ENCODE measurements around the gene PEPD.

PEPD gene

GRCh38 chr19:33472691-33473652 is 48.6 kb downstream of the PEPD start:
- TF ChIP-seq, protein P1, sequence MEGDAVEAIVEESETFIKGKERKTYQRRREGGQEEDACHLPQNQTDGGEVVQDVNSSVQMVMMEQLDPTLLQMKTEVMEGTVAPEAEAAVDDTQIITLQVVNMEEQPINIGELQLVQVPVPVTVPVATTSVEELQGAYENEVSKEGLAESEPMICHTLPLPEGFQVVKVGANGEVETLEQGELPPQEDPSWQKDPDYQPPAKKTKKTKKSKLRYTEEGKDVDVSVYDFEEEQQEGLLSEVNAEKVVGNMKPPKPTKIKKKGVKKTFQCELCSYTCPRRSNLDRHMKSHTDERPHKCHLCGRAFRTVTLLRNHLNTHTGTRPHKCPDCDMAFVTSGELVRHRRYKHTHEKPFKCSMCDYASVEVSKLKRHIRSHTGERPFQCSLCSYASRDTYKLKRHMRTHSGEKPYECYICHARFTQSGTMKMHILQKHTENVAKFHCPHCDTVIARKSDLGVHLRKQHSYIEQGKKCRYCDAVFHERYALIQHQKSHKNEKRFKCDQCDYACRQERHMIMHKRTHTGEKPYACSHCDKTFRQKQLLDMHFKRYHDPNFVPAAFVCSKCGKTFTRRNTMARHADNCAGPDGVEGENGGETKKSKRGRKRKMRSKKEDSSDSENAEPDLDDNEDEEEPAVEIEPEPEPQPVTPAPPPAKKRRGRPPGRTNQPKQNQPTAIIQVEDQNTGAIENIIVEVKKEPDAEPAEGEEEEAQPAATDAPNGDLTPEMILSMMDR (IDR thresholded peaks at IDR 0.05; ENCODE audit: borderline replicate concordance, insufficient read depth, low read depth, low read length) = no peak
- H3K4me3 ChIP-seq (ENCODE audit: low read depth, low read length) = no peak overlapping the region

DNA sequence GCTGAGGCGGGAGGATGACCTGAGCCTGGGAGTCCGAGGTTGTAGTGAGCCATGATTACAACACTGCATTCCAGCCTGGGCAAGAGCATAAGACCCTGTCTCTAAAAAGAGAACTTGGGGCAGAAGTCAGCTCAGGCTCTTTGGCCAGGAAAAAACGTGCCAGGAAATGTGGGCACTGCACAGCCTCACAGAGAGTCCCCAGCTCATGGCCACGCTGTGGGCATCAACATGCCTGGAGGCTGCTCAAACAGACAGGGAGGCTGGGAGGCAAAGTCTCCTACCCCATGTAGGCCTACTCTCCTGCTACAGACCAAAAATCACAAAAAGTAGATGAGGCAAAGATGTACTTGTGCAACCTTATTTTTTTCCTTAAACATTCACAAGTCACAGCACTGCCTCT is 49.4 kb downstream of the PEPD start:
- H3K4me3 ChIP-seq (ENCODE audit: low read depth, low read length) = no peak overlapping the region
- TF ChIP-seq, protein P1 (IDR thresholded peaks at IDR 0.05; ENCODE audit: borderline replicate concordance, insufficient read depth, low read depth, low read length) = no peak

DNA sequence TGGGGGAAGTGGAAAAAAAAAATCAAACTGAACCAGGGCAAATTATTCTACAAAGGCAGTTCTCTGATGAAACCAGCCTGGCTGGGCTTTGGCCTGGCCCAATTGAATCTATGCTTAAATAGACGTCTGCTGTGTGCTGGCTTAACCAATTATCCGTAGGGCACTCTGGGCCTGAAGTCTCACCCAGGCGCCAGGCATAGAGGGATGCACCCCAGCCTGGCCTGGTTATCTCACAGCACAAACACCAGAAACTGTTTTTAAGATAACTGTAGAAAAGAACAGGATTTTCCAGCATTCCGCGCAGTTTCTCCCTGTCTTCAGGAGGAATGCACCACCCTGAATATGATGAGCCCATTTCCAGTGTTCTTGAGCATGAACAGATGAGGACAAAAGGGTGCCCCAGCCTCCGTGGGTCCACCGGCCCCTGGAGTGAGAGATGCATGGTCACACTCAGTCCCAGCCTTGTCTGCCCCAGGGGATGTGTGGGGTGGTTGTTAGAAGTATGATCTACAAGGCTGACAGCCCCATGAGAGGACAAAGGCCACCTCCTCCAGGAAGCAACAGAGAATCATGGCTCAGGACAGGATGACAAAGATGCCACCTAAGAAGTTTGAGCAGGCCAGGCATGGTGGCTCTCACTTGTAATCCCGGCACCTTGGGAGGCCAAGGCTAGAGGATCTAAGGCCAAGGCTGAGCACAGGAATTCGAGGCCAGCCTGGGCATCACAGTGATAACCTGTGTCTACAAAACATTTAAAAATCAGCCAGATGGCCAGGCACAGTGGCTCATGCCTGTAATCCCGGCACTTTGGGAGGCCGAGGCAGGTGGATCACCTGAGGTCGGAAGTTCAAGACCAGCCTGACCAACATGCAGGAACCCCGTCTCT is 50.2 kb downstream of the PEPD start:
- TF ChIP-seq, protein P1 (IDR thresholded peaks at IDR 0.05; ENCODE audit: borderline replicate concordance, insufficient read depth, low read depth, low read length) = no peak
- no peak overlapping the region for H3K4me3 ChIP-seq (ENCODE audit: low read depth, low read length)

DNA sequence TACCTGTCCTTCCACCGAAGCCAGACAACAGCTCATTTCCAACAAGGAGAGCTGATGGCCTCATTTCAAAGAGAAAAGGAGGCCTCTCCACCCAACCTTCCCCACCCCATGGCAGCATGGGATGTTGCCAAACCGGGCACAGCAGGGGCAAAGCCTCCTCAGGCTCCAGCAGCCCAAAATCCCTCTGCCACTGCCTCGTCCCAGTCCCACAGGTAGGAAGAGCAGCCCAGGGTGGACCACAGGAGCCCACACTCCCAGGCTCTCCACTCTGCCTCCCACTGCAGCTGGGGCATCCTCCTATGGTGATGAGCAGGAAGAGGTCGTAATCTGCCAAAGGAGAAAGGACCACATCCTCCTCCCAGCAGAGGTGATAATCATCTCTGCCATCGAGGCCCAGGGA is 50.9 kb downstream of the PEPD start:
- TF ChIP-seq, protein P1 (IDR thresholded peaks at IDR 0.05; ENCODE audit: borderline replicate concordance, insufficient read depth, low read depth, low read length) = no peak
- no peak overlapping the region for H3K4me3 ChIP-seq (ENCODE audit: low read depth, low read length)

- H3K4me3 ChIP-seq (ENCODE audit: low read depth, low read length) = no peak overlapping the region
- TF ChIP-seq, protein P1 (IDR thresholded peaks at IDR 0.05; ENCODE audit: borderline replicate concordance, insufficient read depth, low read depth, low read length) = no peak
These were observed 51.6 kb downstream of the PEPD start for GRCh38 chr19:33470040-33470330.

DNA sequence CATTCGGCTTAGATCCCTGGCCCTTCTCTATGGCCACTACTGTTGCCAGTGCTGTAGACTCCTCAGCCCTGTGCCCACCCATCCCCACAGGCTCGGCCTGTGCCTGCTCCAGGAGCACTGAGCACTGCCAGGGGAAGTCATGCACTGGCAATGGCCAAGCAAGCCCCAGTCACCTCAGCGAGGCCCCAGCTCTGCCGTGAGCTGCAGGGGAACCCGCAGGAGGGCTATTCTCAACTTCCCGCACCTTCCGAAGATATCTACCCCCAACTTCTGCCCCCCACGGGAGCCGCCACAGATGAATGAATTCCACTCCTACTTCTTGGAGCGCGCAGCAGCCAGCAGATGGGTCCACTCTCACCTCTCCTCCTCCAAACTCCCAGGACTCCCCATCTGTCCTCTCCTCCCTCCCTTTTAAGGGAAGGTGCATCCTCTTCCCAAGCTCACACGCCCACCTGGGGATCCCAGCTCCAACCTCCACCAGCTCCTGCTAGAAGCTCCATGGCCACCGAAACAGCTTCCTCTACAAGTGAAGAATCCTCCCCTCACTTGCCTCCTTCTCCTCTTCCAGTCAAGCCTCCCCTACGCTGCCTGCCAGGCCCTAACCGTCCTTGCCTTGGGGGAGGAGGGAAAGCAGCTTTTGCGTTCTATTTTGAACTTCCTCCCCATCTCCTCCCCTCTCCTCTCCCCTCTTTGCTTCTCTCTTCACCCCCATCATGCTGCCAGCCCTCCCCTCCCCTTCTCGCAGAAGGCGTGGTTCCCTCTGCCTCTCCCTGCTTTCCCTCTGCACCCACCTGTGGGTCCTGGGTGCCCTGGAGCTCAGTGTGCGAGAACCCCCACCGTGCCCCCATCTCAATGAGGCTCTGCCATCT is 52.2 kb downstream of the PEPD start:
- TF ChIP-seq, protein P1 (IDR thresholded peaks at IDR 0.05; ENCODE audit: borderline replicate concordance, insufficient read depth, low read depth, low read length) = no peak
- no peak overlapping the region for H3K4me3 ChIP-seq (ENCODE audit: low read depth, low read length)

Data from GM12875 (cell line).